HG02840 (cell line): ENCODE data around the gene DPM1.
A peak's percentile ranks its signal among the peaks of the same experiment; 100 is the strongest.

ENCODE experiments used
- ATAC-seq: cut with Tn5 transposase; IDR thresholded peaks from one replicate; pipeline ENCODE4 v1.9.1; 2021; ENCODE audit warnings: mild to moderate bottlenecking, moderate library complexity, moderate number of reproducible peaks; ENCODE audit not compliant: unreplicated experiment, low FRiP score

Gene DPM1

DNA sequence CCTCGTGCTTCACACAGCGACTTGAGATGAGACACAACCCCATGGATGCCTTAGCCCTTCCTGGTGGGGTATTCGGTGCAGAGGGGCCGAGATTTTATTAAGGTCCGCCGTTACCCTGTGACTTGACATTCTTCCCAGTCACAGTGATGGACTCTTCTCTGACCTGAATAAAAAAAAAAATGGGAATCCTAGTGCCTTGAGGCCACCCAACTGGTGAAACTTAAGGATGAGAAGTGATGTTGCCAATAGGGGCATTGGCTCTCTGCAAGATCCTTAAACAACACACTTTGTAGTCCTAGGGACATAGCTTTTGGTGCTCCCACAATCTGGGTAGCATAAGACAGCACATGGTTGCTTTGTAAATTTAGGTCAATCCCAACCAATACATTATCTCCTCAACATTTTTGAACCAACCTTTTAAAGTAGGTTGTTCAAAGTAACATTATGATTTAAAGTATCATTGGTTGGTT lies 26.3 kb downstream of the DPM1 start:
- no peak for ATAC-seq

GRCh38 chr20:50931306-50932015 lies 26.9 kb downstream of the DPM1 start, which contains the start of gene ADNP:
Gene ADNP (minus strand): TSS chr20:50931437. CDS start chr20:50903996, 27,441 bp downstream.
- peak; percentile 63 for ATAC-seq

DNA sequence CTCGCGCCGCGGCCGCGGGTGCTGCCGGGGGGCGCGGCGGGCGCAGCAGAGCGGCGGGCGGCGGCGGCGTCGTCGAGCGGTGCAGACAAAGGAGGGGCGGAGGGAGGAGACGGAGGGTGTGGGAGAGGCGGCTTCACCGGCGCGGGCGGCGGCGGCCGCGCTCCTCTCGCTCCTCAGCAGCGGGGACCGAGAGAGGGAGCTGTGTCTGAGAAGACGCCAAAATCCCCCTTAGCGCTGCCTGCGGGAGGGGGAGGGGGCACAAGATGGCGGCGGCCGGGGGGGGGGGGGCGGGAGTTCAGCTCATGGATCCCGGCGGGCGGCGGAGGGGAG lies 27.4 kb downstream of the DPM1 start:
- ATAC-seq: peak; percentile 10

GRCh38 chr20:50930139-50930975 lies 28.0 kb downstream of the DPM1 start:
- no peak for ATAC-seq

DNA sequence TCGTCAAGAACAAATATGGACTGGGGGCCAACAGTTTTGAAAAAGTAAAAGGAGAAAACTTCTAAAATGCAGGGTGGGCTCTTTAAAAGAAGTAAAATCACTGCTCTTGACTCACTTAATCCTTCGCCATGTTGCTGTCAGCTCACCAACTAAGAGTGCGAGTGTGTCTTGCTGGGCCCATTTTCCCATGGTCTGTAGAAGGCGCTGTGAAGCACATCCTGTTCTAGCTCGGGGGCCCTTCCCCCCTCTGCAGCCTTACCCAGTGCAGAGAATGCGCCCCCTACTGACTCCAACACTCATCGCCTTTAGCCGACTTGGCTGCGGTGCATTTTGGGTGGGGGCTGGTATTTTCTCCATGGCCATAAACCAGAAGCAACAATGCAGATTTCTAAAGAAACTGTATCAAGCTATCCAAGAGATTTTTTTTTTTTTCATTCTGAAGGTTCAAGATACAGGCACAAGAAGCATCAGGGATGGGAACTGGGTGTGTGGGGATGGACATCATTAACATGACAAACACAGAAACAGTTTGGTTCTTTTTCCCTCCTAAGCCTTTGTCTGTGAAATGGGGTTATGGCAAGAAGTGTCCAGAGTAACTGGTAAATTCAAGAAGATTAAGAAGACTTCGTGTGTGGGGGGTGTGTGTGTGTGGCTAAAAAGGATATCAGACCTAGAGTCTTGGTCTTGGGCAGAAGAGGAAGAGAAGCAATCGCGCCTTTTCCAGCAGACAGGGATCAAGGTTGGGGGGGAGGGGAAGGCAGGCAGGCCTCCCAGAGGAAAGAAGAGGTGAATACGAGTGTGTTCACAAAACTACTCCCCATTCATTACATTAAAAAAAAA lies 28.8 kb downstream of the DPM1 start:
- peak; percentile 40 for ATAC-seq

GRCh38 chr20:50928469-50928868 lies 29.9 kb downstream of the DPM1 start:
- ATAC-seq: no peak

DNA sequence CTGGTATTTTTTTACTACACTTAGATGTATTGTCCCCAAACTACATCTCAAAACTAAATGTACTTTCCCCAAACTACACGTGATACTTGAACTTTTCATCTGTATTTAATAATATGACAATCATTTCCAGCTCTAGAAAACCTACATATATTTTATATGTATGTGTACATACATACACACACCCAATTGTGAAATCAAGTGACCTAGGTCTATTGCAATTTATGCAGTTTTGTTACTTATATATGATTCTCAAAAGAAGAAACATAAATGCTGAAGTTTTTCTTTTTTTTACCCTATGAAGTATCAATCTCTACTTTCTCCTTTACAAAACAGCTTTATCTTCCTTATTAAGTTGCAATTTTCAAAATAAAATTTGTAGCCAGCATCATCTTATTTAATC lies 31.8 kb downstream of the DPM1 start:
- ATAC-seq: no peak

DNA sequence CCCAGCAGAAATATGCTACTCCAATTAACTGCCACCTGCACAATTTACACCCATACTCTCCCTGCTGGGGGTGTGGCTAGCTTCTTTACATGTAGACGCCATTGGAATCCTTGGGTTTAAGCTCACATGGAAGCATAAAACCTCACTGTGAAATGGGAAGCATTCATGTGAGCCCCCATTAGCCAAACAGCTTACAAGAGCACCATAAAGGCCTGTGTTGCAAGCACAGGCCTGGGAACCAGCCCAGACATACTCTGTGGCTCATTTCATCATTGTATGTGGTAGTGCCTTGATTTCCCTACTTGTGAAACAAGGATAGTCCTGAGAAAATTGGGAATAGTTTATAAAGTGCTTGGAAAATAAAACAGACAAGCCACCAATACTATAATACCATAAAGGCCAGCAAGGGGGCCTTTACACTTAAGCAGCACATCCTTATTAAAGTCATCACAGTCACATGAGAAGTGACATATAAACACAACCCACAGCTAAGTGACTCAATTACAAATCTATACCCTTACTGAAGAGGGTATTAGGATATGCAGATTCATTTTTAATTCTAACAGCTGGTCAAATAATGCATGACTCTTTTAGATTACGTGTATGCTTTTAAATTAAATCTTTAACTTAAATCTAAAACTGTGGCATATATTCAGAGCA lies 33.9 kb downstream of the DPM1 start:
- ATAC-seq: no peak

GRCh38 chr20:50921803-50922501 lies 36.4 kb downstream of the DPM1 start:
- ATAC-seq: no peak

DNA sequence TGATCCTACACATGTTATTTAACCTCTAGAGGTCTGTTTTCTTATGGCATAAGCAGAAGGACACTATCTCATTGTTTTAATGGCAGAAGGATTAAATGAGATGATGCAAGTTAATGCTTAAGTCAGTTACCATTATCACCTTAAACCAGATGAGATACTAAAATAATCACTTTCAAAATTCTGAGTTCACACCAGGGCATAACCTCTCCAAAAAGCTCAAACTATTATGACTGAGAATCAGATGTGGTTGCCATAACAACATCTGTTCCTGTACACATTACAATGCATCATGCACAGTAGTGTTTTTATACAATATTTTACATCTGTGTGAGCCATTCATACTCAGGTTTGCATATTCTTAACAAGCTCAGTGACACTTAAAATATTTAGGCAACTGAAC lies 37.3 kb downstream of the DPM1 start:
- ATAC-seq: no peak

DNA sequence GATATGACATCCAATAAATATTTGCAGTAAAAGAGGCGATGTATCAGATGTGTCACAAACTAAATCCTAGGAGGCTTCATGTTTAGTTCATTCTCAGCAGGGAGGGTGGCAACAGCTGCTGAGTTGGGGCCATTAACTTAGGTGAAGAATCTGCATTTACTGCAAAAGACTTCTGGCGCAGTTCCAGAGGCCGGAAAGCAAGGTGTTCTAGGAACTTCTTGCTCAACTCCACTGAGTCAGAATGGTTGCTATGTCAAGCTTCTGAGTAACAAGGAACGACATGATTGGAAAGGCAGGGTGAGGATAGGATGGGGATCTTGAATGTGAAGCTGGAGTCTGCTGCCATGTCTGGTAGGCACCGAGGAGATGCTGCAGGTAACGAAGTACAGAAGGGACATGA lies 38.8 kb downstream of the DPM1 start:
- ATAC-seq: no peak

- ATAC-seq: no peak
Observed at GRCh38 chr20:50918403-50918802, 39.9 kb downstream of the DPM1 start.

DNA sequence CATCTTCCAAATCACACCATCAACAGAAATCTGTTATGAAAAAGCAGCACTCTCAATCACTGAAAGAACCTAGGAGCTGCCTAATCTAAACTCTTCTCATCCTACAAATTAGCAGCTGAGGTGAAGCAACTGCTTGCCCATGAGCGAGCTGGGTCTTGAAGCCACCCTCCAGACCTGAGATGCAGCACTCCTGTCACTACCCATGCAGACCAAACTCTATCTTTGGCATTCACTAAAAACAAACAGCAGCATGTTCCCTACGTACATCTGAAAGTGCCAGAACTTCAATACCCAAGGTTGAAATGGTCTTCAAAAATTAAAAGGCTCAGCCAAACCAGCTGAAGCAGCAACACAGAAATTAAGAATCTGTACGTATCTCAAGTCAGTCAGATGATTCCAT lies 41.4 kb downstream of the DPM1 start:
- no peak for ATAC-seq

DNA sequence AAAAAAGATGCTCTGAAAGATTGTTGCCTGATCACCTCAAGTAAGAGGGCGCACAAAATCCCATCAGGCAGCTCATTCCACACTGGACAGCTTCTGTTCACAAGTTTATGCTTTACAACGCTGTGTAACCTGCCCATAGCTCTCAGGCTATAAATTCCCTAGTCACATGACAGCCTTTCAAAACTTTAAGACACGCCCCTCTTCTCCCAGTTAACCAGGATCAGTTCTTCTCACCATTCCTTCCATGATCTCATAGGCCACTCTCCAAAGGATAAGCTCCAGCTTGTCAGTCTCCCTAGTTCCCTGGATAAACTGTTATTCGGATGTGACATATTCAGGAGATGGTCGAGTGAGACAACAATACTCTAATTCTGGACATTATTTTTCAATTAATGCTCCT lies 42.1 kb downstream of the DPM1 start:
- ATAC-seq: no peak

DNA sequence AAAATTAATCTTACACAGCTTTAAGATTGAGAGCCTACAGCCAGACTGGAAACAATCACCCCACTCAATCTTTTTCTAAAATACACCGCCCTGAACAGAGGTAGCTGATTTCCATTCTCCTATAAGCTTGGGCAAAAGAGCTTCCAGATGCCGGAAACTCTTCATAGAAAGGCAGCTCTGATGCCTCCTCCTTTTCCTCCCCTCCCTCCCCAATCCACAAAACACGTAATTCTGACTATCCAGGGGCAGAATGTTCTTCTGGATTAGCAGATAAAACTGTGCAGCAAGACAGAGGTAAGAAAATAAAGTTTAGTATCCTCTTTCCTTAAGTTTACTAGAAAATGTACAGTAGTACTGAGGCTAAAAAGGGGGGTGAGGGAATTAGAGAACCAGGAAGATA lies 42.9 kb downstream of the DPM1 start:
- ATAC-seq: no peak

DNA sequence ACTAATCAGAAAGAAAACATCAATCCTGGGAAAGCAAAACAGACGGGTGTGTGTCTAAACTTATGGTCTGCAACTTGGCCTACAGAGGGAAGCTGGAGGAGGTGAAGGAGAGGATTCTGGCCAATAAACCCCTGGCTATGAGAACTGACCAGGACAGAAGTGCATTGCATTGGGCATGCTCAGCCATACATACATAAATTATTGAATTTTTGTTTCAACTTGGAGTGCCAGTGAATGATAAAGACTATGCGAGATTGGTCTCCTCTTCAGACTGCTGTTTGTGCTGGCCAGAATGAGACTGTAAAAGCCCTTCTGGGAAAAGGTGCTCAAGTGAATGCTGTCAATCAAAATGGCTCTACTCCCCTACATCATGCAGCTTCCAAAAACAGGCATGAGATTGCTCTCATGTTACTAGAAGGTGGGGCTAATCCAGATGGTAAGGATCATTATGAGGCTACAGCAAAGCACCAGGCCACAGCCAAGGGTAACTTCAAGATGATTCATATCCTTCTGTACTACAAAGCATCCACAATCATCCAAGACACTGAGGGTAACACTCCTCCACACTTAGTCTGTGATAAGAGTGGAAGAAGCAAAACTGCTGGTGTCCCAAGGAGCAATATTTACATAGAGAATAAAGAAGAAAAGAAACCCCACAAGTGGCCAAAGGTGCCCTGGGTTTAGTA lies 44.5 kb downstream of the DPM1 start:
- ATAC-seq: no peak

DNA sequence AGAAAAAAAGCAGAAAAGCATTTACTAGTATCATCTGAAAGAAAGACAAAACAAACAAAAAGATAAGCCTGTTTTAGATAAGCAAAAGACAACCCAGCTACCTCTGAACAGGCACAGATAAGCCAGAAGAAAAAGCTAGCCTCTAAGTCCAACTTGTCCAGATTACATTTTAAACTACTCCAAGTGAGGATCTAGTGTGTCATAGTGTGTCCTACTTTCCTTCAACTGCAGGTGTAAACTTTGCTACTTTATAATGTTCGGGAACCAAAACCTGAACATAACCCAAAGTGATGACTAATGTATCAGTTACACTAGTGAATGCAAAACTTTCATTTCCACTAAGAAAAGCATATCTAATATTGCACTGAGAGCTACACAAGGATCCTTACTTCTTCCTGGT lies 46.6 kb downstream of the DPM1 start:
- ATAC-seq: no peak

DNA sequence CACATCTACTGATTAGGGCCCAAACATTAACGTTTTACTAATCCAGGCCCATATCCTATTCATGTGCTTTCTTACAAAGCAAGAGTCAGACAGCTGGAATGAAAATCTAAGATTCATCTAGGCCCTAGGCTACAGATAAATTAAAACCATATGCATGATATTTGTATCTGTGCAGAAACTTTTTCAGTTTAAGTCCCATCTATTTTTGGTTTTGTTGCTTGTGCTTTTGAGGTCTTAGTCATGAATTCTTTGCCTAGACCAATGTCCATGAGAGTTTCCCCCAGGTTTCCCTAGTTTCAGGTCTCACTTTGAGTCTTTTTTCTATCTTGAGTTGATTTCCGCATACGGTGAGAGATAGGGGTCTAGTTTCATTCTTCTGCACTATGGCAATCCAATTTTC lies 47.3 kb downstream of the DPM1 start:
- ATAC-seq: no peak

- no peak for ATAC-seq
Observed at GRCh38 chr20:50909413-50909812, 48.9 kb downstream of the DPM1 start.
